RWPE2 (cell line): ENCODE results near the gene EGFR.

Experiments used
- ATAC-seq: fragments of 200-7000 bp; cut with Tn5 transposase; 3 replicates; pipeline ENCODE4 v1.9.1; 2021; ENCODE audit warnings: low read depth
- DNase-seq: peaks from one replicate; pipeline ENCODE4 v3.0.0-alpha.2; 2020; ENCODE audit warnings: low spot score
- H3K27ac ChIP-seq: fragments of 450-650 bp; 2 replicates; pipeline ENCODE4 v1.5.1; 2017; ENCODE audit warnings: mild to moderate bottlenecking; ENCODE audit not compliant: poor library complexity, severe bottlenecking
- H3K27me3 ChIP-seq: fragments of 250-450 bp; sonication (Bioruptor Pico); 2 replicates; pipeline ENCODE4 v1.5.1; 2021; ENCODE audit warnings: mild to moderate bottlenecking, moderate library complexity; ENCODE audit not compliant: insufficient read depth, poor library complexity, severe bottlenecking
- H3K36me3 ChIP-seq: fragments of 250-450 bp; sonication (Bioruptor Pico); 2 replicates; pipeline ENCODE4 v1.5.1; 2020; ENCODE audit warnings: low read depth, mild to moderate bottlenecking, moderate library complexity
- H3K4me1 ChIP-seq: fragments of 250-450 bp; sonication (Bioruptor Pico); 2 replicates; pipeline ENCODE4 v1.5.1; 2021; ENCODE audit warnings: mild to moderate bottlenecking, moderate library complexity; ENCODE audit not compliant: insufficient read depth, poor library complexity, severe bottlenecking
- H3K4me3 ChIP-seq: fragments of 250-450 bp; sonication (Bioruptor Pico); 2 replicates; pipeline ENCODE4 v1.5.1; 2021; ENCODE audit warnings: mild to moderate bottlenecking, moderate library complexity; ENCODE audit not compliant: severe bottlenecking
- H3K9me3 ChIP-seq: fragments of 250-450 bp; sonication (Bioruptor Pico); 2 replicates; pipeline ENCODE4 v1.5.1; 2021; ENCODE audit warnings: mild to moderate bottlenecking, moderate library complexity; ENCODE audit not compliant: severe bottlenecking
- CTCF ChIP-seq: fragments of 450-650 bp; IDR thresholded peaks from one replicate; pipeline ENCODE4 v1.5.1; 2017; ENCODE audit warnings: mild to moderate bottlenecking, moderate library complexity; ENCODE audit not compliant: poor library complexity, severe bottlenecking

EGFR gene

GRCh38 chr7:55193245-55193644 lies 174.4 kb downstream of the EGFR start:
- no peak for DNase-seq
- peak overlapping the region; percentile 74 for H3K27ac ChIP-seq
- no peak for ATAC-seq

DNA sequence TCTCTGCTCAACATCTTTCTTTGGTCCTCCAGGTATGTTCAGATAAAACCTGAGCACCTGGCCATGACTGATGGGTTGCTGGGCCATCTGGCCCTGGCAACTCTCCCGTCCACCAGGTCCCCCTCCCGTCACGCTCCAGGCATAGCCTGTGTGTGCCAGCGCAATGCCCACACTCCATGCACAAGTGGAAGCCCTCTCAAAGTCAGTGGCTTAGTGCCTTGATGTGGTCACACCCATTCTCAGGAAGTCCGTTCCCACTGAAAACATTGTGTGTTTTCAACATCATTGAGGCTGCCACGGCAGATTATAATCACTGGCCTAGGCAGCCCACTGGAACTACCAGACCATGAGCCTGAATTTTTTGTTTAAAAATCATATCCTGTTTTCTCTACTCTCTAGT lies 175.7 kb downstream of the EGFR start:
- ATAC-seq (no peak), DNase-seq (no peak)
- no peaks in the 10 kb centered on the region for H3K9me3 ChIP-seq
- no peaks in the 10 kb centered on the region for H3K27me3 ChIP-seq
- no peak overlapping the region for H3K4me3 ChIP-seq
- H3K4me1 ChIP-seq, result peaks cover 5% of the 10 kb centered on the region
- no peak overlapping the region for H3K27ac ChIP-seq
- no peak for TF ChIP-seq CTCF
- peaks cover 98% of the 10 kb centered on the region for H3K36me3 ChIP-seq

More at GRCh38 chr7:55193245-55193644, 174.4 kb downstream of the EGFR start:
- H3K4me3 ChIP-seq, result no peak overlapping the region
- no peak for TF ChIP-seq CTCF
- H3K36me3 ChIP-seq, result peaks cover 98% of the 10 kb centered on the region
- no peaks in the 10 kb centered on the region for H3K9me3 ChIP-seq
- H3K4me1 ChIP-seq, result peaks cover 5% of the 10 kb centered on the region
- no peaks in the 10 kb centered on the region for H3K27me3 ChIP-seq

- Histone ChIP-seq H3K36me3 (peaks cover 99% of the 10 kb centered on the region), H3K27ac (no peak overlapping the region), H3K27me3 (no peaks in the 10 kb centered on the region), H3K4me1 (no peaks in the 10 kb centered on the region), H3K4me3 (no peak overlapping the region), H3K9me3 (no peaks in the 10 kb centered on the region)
- no peak for TF ChIP-seq CTCF
- ATAC-seq (no peak), DNase-seq (no peak)
Observed at GRCh38 chr7:55198634-55199392, 180.0 kb downstream of the EGFR start.

DNA sequence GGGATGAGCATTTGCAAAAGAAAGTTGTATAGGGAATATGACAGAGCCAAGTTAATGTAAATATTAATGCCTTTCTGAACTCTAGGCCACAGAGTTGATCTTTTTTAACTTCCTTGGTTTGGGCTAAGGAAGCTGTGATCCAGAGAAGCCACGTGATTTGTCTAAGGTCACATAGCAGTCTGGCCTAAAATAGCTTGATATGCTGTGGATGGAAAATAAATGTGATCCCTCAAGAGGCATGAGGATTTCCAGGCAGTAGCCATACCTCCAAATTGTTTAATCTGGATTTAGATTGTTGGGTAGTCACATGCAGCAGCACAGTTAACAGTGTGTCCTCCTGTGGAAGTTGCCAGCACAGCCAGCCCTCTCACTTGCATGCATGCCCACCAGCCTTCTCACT lies 180.6 kb downstream of the EGFR start:
- H3K4me1 ChIP-seq, result no peaks in the 10 kb centered on the region
- H3K36me3 ChIP-seq, result peaks cover 99% of the 10 kb centered on the region
- no peak overlapping the region for H3K4me3 ChIP-seq
- ATAC-seq, result no peak
- H3K9me3 ChIP-seq, result no peaks in the 10 kb centered on the region
- no peaks in the 10 kb centered on the region for H3K27me3 ChIP-seq
- no peak for DNase-seq
- no peak for TF ChIP-seq CTCF
- H3K27ac ChIP-seq, result no peak overlapping the region

DNA sequence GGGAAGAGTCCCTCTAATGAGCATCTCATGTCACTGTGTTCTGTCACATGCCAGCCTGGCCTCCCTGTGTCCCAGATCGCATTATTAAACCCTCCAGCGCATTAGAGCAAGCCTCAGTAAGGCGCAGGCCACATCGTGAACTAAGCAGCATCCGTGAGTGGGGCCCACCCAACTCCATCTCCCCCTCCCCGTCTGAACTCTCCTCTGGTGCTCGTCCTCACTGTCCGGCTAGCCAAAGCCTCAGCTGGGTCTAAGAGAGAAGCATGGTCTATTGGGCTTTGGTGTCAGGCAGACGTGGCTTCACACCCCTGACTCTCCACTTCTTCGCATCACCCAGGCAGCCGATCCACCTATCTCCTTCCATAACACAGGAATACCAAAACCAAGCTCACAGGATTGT lies 181.6 kb downstream of the EGFR start:
- no peak overlapping the region for H3K27ac ChIP-seq
- H3K9me3 ChIP-seq, result no peaks in the 10 kb centered on the region
- no peak for TF ChIP-seq CTCF
- H3K36me3 ChIP-seq, result peaks cover 99% of the 10 kb centered on the region
- H3K4me3 ChIP-seq, result no peak overlapping the region
- H3K27me3 ChIP-seq, result no peaks in the 10 kb centered on the region
- H3K4me1 ChIP-seq, result no peaks in the 10 kb centered on the region
- no peak for ATAC-seq
- DNase-seq, result no peak
